ENCODE data around the gene ETNPPL. TPM values are rescaled to one million over a fixed set of nuclear protein-coding genes. Genes with fewer than 3 reads are reported as not detected.
A peak's percentile ranks its signal among the peaks of the same experiment; 100 is the strongest.

ETNPPL gene
- total RNA-seq, 1 donor from 2014 or later = not detected

DNA sequence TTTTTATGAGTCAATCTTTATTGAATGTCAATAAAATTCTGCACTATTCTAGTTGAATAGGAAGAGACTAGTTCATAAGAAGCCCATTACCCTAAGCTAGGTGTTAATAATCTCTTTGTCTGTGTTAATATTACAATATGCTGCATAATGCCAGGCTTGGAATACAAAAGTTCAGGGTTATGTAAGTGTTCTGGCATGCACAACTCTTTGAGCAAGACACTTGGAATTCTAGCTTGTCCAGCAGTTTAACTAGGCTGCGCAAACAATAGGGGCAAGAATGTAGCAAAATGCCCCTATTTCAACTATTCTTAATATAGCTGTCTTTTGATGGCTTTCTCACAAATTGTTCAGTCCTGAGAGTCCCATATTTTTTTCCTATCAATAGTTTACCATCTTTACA, 31.3 kb upstream of the ETNPPL start:
- TF ChIP-seq, protein P1, sequence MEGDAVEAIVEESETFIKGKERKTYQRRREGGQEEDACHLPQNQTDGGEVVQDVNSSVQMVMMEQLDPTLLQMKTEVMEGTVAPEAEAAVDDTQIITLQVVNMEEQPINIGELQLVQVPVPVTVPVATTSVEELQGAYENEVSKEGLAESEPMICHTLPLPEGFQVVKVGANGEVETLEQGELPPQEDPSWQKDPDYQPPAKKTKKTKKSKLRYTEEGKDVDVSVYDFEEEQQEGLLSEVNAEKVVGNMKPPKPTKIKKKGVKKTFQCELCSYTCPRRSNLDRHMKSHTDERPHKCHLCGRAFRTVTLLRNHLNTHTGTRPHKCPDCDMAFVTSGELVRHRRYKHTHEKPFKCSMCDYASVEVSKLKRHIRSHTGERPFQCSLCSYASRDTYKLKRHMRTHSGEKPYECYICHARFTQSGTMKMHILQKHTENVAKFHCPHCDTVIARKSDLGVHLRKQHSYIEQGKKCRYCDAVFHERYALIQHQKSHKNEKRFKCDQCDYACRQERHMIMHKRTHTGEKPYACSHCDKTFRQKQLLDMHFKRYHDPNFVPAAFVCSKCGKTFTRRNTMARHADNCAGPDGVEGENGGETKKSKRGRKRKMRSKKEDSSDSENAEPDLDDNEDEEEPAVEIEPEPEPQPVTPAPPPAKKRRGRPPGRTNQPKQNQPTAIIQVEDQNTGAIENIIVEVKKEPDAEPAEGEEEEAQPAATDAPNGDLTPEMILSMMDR (conservative IDR thresholded peaks at IDR 0.05; ENCODE audit: low read depth, low read length) = no peak
- peak; percentile 40 for DNase-seq (ENCODE audit: low read depth)
- H3K4me3 ChIP-seq (ENCODE audit: low read depth, low read length) = no peak overlapping the region

DNA sequence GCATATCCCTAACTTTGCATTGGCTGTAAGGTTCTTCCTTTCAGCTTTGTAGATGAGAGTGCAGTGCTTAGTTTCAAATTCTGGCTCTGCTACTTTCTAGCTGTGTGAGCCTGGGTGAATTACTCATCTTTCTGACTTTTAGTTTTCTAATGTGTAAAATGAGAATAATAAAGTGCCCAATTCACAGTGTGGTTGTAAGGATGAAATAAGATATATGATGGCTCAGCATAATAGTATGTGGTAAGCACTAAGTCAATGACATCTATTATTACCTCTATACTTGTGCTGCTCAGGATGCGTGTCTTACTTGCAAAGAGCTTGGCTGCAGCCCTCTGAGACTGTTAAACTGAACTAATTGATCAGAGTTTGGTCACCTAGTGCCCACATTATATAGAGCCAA, 30.6 kb upstream of the ETNPPL start:
- no peak overlapping the region for H3K4me3 ChIP-seq (ENCODE audit: low read depth, low read length)
- TF ChIP-seq, protein P1 (conservative IDR thresholded peaks at IDR 0.05; ENCODE audit: low read depth, low read length) = no peak
- DNase-seq (ENCODE audit: low read depth) = no peak

DNA sequence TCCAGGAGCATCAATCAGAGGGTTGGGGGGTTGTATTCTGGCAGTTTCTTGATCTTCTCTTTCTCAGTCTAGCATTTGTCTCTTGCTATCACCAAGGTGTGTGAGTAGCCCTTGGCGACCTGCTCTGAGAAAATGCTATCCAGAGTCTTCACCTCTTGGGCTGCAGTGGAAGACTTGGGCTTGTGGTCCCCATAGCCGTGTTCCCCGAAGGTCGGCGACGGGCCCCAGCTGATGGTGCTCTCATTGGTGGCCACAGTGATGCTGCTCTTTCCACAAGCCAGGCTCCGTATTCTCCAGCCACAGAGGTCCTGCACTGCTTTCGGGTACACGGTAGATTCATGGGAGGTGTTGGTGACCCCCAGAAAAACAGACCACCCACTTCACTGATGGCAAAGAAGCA, 25.9 kb upstream of the ETNPPL start:
- no peak overlapping the region for H3K4me3 ChIP-seq (ENCODE audit: low read depth, low read length)
- TF ChIP-seq, protein P1 (conservative IDR thresholded peaks at IDR 0.05; ENCODE audit: low read depth, low read length) = no peak
- DNase-seq (ENCODE audit: low read depth) = no peak

DNA sequence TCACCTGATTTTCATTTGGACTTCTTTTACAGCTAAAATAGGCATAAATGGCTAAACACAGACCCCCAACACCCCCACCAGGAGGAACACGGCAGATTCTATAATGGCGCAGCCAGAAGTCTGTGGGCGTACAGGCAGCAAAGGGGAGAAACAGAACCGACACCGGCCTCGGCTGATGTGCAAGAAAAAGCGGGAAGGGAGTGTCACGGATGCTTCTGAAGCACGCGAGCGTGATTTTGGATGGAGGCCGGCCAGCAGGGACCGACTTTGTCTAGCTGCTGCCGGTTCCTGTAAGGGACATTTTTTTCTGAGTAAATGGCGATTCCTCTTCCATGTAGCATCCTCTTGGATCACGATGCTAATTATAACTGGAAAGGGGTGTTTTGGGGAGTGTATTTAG, 24.9 kb upstream of the ETNPPL start:
- no peak for DNase-seq (ENCODE audit: low read depth)
- H3K4me3 ChIP-seq (ENCODE audit: low read depth, low read length) = no peak overlapping the region
- TF ChIP-seq, protein P1 (conservative IDR thresholded peaks at IDR 0.05; ENCODE audit: low read depth, low read length) = no peak

DNA sequence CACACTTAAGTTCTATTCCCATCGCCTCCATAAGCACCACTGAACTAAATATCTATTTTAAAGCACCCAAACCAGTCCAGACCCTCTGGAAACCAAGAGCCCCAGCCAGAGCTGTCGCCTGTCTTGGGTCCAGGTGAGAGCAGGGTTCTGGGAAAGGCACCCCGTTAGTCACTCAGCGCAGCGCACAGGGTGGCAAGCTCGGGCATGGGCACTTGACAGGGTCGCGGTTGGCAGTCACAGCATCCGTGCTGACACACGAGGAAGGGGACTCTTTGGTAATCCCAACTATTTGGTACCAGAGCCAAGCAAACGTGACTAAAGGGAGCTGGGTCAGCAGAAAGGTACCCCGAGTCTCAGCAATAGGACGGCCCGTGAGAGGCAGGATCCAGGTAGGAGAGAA, 24.3 kb upstream of the ETNPPL start:
- no peak overlapping the region for H3K4me3 ChIP-seq (ENCODE audit: low read depth, low read length)
- no peak for DNase-seq (ENCODE audit: low read depth)
- TF ChIP-seq, protein P1 (conservative IDR thresholded peaks at IDR 0.05; ENCODE audit: low read depth, low read length) = no peak

DNA sequence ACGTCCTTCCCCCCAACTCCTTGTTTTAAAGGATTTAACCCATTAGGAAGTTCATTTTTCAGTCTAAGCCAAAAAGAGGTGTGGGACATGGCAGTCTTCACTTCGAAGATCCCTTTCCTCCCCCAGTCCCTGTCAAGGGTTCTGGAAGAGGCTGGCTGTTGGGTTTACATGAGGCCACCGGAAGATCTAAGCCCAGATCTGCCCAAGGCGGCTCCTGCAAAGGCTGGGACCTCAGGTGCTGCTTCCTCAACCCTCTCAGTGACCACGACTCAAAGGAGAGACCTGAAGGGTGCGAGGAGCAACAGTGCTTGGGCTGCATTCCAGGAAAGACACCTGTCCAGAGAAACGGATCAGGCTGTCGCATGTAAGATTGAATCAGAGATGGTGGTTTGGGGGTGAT, 23.5 kb upstream of the ETNPPL start:
- TF ChIP-seq, protein P1 (conservative IDR thresholded peaks at IDR 0.05; ENCODE audit: low read depth, low read length) = no peak

DNA sequence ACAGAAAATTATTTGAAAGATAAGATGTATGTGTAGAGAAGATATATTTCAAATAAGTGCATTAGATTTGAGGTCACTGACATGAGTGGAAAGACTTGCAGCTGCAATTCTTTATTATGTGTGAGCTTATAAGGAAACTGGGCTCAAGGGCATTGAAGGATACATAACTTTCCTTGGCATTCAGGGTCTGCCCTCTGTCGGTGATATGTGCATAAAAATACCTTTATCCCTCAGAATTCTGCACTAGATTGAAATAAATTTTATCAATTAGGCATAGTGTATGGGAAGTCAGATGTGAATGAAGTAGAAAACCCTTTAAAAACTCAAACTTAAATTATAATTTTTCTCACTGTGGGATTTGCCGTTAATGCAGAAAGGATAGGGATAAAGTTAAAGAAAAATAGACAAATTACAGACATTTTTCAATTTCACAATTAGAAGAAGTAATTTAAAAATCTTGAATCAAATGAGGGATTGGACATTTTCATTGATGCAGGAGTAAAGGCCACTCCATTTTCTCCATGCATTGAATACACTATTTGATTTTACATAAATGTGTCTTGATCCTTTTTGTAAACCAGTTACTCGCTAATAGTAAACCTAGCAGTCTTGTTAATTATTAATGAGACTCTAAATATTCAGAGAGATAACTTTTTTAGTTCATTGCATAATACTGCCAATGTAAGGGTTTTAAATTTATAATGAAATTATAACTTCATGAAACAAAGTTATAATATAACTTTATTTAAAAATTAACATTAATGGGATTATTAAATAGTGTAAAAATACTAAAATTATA, 21.0 kb upstream of the ETNPPL start:
- no peak for DNase-seq (ENCODE audit: low read depth)
- H3K4me3 ChIP-seq (ENCODE audit: low read depth, low read length) = no peak overlapping the region
- TF ChIP-seq, protein P1 (conservative IDR thresholded peaks at IDR 0.05; ENCODE audit: low read depth, low read length) = peak; percentile 52

More for the DNA sequence above, 23.5 kb upstream of the ETNPPL start:
- no peak for DNase-seq (ENCODE audit: low read depth)
- H3K4me3 ChIP-seq (ENCODE audit: low read depth, low read length) = no peak overlapping the region

Data from epithelial cell of proximal tubule (primary cell).